ENCODE data around the gene C4A. TPM values are rescaled to one million over a fixed set of nuclear protein-coding genes. Genes with fewer than 3 reads are reported as not detected.
"Not testable (repeated sequence)": the region's sequence is repeated elsewhere in the genome, so short reads cannot be mapped to it uniquely, and the experiment has no call there.

Gene C4A
- total and polyA plus RNA-seq, 10 of the 15 experiments (the other 5 are each of a cell fraction or from before 2014, with no cell fraction given), result 0.13 to 5.4 (median 0.88) TPM; not detected in 1

DNA sequence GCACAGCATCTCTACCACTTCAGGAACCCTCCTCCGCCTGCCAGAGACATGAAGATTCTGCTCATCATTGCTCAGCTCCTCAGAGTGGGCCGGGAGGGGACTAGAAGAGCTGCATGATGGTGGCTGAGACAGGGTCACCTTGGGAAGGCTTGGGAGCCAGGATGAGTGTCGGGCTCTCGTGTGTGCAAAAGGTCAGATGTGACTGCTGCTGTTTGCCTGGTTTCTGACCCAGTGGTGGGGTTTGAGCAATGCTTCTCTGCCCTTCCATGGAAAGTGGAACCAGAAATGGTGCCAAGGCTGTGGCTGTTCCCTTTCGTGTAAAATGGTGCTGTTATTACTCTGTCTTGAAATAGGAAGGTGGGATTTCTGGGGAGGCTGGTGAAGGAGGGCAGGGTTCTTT is 859 bp upstream of the C4A start:
- H3K4me3 ChIP-seq; CTCF ChIA-PET; H3K4me1 ChIP-seq (ENCODE audit: control insufficient read depth, insufficient read depth, low read length); BruUV-seq (replicated peaks); H3K27ac ChIP-seq (ENCODE audit: control insufficient read depth, insufficient read depth); H3K9me3 ChIP-seq (replicated peaks; ENCODE audit: control insufficient read depth, insufficient read depth, low read length); ATAC-seq; RAD21 ChIA-PET (ENCODE audit: unreplicated experiment); H3K4me2 ChIP-seq (ENCODE audit: control insufficient read depth, insufficient read depth); H3K9ac ChIP-seq (ENCODE audit: control insufficient read depth, insufficient read depth, low read length); H3K36me3 ChIP-seq (ENCODE audit: control insufficient read depth in 2 of 2, insufficient read depth in 2 of 2, low read length in 1 of 2); SMC1A ChIA-PET (ENCODE audit: uncharacterized antibody, unreplicated experiment); POLR2A ChIA-PET; H2AFZ ChIP-seq (ENCODE audit: control insufficient read depth, low read depth, low read length); in situ Hi-C loops (cut with MboI); intact Hi-C loops (cut with micrococcal nuclease; ENCODE audit: unreplicated experiment); H3K79me2 ChIP-seq (ENCODE audit: control insufficient read depth, insufficient read depth, low read length); H3K27me3 ChIP-seq (replicated peaks in 1 of 2; ENCODE audit: control insufficient read depth in 2 of 2, insufficient read depth in 2 of 2, low read length in 1 of 2); DNase-seq (ENCODE audit: low read depth, low spot score); H4K20me1 ChIP-seq (ENCODE audit: control insufficient read depth, insufficient read depth): not testable (repeated sequence)
- FAIRE-seq, result peak; percentile 68
- no CpG with 5 or more reads among the region's 5 CpGs for WGBS (ENCODE audit: insufficient coverage, insufficient replicate concordance, low lambda C conversion rate, missing lambda C conversion rate)

DNA sequence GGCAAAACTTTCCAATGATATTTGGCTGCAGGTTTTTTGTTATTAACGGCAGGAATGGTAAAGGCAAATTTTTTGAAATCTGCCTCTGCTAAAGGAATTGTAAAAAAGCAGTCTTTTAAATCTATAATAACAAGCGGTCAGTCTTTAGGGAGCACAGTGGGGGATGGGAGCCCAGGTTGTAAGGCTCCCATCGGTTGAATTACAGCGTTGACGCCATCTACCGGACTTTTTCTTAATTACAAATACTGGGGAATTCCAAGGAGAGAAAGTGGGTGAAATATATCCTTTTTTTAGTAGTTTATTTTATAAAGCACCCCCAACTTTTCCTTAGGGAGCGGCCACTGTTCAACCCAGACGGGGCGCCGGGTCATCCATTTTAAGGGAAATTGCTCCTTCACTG is 7.5 kb downstream of the C4A start:
- H4K20me1 ChIP-seq (ENCODE audit: control insufficient read depth, insufficient read depth); H3K36me3 ChIP-seq (ENCODE audit: control insufficient read depth in 2 of 2, insufficient read depth in 2 of 2, low read length in 1 of 2); BruUV-seq (replicated peaks); H3K4me3 ChIP-seq; H3K4me1 ChIP-seq (ENCODE audit: control insufficient read depth, insufficient read depth, low read length); FAIRE-seq; H3K4me2 ChIP-seq (ENCODE audit: control insufficient read depth, insufficient read depth); H3K9ac ChIP-seq (ENCODE audit: control insufficient read depth, insufficient read depth, low read length); H2AFZ ChIP-seq (ENCODE audit: control insufficient read depth, low read depth, low read length); CTCF ChIA-PET; H3K27me3 ChIP-seq (replicated peaks in 1 of 2; ENCODE audit: control insufficient read depth in 2 of 2, insufficient read depth in 2 of 2, low read length in 1 of 2); in situ Hi-C loops (cut with MboI); DNase-seq (ENCODE audit: low read depth, low spot score); SMC1A ChIA-PET (ENCODE audit: uncharacterized antibody, unreplicated experiment); RAD21 ChIA-PET (ENCODE audit: unreplicated experiment); H3K79me2 ChIP-seq (ENCODE audit: control insufficient read depth, insufficient read depth, low read length); H3K27ac ChIP-seq (ENCODE audit: control insufficient read depth, insufficient read depth); ATAC-seq; intact Hi-C loops (cut with micrococcal nuclease; ENCODE audit: unreplicated experiment); H3K9me3 ChIP-seq (replicated peaks; ENCODE audit: control insufficient read depth, insufficient read depth, low read length); POLR2A ChIA-PET: not testable (repeated sequence)
- no CpG with 5 or more reads among the region's 10 CpGs for WGBS (ENCODE audit: insufficient coverage, insufficient replicate concordance, low lambda C conversion rate, missing lambda C conversion rate)

DNA sequence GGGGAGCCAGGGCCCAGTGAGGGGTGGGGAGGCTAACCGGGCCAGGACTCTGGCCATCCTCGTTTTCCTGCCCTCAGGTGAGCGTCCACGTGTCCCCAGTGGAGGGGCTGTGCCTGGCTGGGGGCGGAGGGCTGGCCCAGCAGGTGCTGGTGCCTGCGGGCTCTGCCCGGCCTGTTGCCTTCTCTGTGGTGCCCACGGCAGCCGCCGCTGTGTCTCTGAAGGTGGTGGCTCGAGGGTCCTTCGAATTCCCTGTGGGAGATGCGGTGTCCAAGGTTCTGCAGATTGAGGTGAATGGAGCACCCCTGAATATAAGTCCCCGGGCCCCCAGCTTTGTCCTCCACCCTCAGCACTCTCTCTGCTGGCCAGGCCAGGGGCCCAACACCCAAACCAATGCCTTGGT is 12.6 kb downstream of the C4A start:
- H3K4me1 ChIP-seq (ENCODE audit: control insufficient read depth, insufficient read depth, low read length); H3K4me3 ChIP-seq; CTCF ChIA-PET; H2AFZ ChIP-seq (ENCODE audit: control insufficient read depth, low read depth, low read length); H3K9ac ChIP-seq (ENCODE audit: control insufficient read depth, insufficient read depth, low read length); RAD21 ChIA-PET (ENCODE audit: unreplicated experiment); H3K27me3 ChIP-seq (replicated peaks in 1 of 2; ENCODE audit: control insufficient read depth in 2 of 2, insufficient read depth in 2 of 2, low read length in 1 of 2); H4K20me1 ChIP-seq (ENCODE audit: control insufficient read depth, insufficient read depth); FAIRE-seq; in situ Hi-C loops (cut with MboI); BruUV-seq (replicated peaks); intact Hi-C loops (cut with micrococcal nuclease; ENCODE audit: unreplicated experiment); H3K79me2 ChIP-seq (ENCODE audit: control insufficient read depth, insufficient read depth, low read length); H3K27ac ChIP-seq (ENCODE audit: control insufficient read depth, insufficient read depth); H3K9me3 ChIP-seq (replicated peaks; ENCODE audit: control insufficient read depth, insufficient read depth, low read length); ATAC-seq; H3K4me2 ChIP-seq (ENCODE audit: control insufficient read depth, insufficient read depth); DNase-seq (ENCODE audit: low read depth, low spot score); POLR2A ChIA-PET; H3K36me3 ChIP-seq (ENCODE audit: control insufficient read depth in 2 of 2, insufficient read depth in 2 of 2, low read length in 1 of 2); SMC1A ChIA-PET (ENCODE audit: uncharacterized antibody, unreplicated experiment): not testable (repeated sequence)
- WGBS (ENCODE audit: insufficient coverage, insufficient replicate concordance, low lambda C conversion rate, missing lambda C conversion rate), result 50% methylated on average over 2 of the region's 14 CpGs

DNA sequence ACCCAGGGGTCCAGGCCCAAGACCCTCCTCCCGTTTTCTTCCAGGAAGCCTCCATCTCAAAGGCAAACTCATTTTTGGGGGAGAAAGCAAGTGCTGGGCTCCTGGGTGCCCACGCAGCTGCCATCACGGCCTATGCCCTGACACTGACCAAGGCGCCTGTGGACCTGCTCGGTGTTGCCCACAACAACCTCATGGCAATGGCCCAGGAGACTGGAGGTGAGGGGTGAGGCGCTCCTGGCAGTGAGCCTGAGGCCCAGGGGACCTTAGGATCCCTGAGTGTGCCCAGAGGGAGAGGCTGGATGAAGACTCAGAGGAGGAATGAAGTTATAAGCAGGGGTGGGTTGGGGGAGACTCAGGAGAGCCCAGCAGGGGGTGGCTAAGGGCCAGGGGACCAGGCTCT is 14.5 kb downstream of the C4A start:
- H3K9me3 ChIP-seq (replicated peaks; ENCODE audit: control insufficient read depth, insufficient read depth, low read length); H3K36me3 ChIP-seq (ENCODE audit: control insufficient read depth in 2 of 2, insufficient read depth in 2 of 2, low read length in 1 of 2); H3K27me3 ChIP-seq (replicated peaks in 1 of 2; ENCODE audit: control insufficient read depth in 2 of 2, insufficient read depth in 2 of 2, low read length in 1 of 2); POLR2A ChIA-PET; intact Hi-C loops (cut with micrococcal nuclease; ENCODE audit: unreplicated experiment); H2AFZ ChIP-seq (ENCODE audit: control insufficient read depth, low read depth, low read length); ATAC-seq; H3K79me2 ChIP-seq (ENCODE audit: control insufficient read depth, insufficient read depth, low read length); in situ Hi-C loops (cut with MboI); H3K4me1 ChIP-seq (ENCODE audit: control insufficient read depth, insufficient read depth, low read length); H3K4me3 ChIP-seq; RAD21 ChIA-PET (ENCODE audit: unreplicated experiment); H3K4me2 ChIP-seq (ENCODE audit: control insufficient read depth, insufficient read depth); H3K9ac ChIP-seq (ENCODE audit: control insufficient read depth, insufficient read depth, low read length); DNase-seq (ENCODE audit: low read depth, low spot score); CTCF ChIA-PET; FAIRE-seq; BruUV-seq (replicated peaks); SMC1A ChIA-PET (ENCODE audit: uncharacterized antibody, unreplicated experiment); H4K20me1 ChIP-seq (ENCODE audit: control insufficient read depth, insufficient read depth); H3K27ac ChIP-seq (ENCODE audit: control insufficient read depth, insufficient read depth): not testable (repeated sequence)
- 75% methylated on average over 4 of the region's 6 CpGs for WGBS (ENCODE audit: insufficient coverage, insufficient replicate concordance, low lambda C conversion rate, missing lambda C conversion rate)

Measured in GM12878 (cell line).